ENCODE measurements around the gene ZNF302.
"Not testable (repeated sequence)": the region's sequence is repeated elsewhere in the genome, so short reads cannot be mapped to it uniquely, and the experiment has no call there.

Gene ZNF302

DNA sequence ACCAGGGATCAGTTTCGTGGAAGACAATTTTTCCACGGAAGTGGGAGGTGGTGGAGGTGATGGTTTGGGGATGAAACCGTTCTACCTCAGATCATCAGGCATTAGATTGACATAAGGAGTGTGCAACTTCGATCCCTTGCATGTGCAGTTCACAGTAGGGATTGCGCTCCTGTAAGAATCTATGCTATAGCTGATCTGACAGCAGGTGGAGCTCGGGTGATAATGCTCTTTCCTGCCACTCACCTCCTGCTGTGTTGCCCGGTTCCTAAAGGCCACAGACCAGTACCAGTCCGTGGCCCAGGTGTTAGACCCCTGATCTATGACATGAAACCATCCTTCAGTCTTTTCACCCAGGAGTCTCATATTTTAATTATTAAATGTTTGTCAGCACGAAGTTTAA lies 4.0 kb downstream of the ZNF302 start:
- TF ChIP-seq TOX (CRISPR knock-in tag; IDR thresholded peaks at IDR 0.05; ENCODE audit: borderline replicate concordance) (no peak), PPARA (CRISPR knock-in tag; IDR thresholded peaks at IDR 0.05; ENCODE audit: borderline replicate concordance) (no peak), ZC3H10 (CRISPR knock-in tag; IDR thresholded peaks at IDR 0.05) (no peak), GLIS3 (CRISPR knock-in tag; IDR thresholded peaks at IDR 0.05) (no peak), CSDC2 (CRISPR knock-in tag; IDR thresholded peaks at IDR 0.05) (no peak), ISL1 (CRISPR knock-in tag; IDR thresholded peaks at IDR 0.05) (no peak), ESRRG (CRISPR knock-in tag; IDR thresholded peaks at IDR 0.05) (no peak), ZNF565 (CRISPR knock-in tag; conservative IDR thresholded peaks at IDR 0.05; ENCODE audit: low read depth) (no peak), ZFP3 (CRISPR knock-in tag; IDR thresholded peaks at IDR 0.05) (no peak), ZFP30 (CRISPR knock-in tag; IDR thresholded peaks at IDR 0.05) (no peak)
- TF ChIP-seq, protein P1, sequence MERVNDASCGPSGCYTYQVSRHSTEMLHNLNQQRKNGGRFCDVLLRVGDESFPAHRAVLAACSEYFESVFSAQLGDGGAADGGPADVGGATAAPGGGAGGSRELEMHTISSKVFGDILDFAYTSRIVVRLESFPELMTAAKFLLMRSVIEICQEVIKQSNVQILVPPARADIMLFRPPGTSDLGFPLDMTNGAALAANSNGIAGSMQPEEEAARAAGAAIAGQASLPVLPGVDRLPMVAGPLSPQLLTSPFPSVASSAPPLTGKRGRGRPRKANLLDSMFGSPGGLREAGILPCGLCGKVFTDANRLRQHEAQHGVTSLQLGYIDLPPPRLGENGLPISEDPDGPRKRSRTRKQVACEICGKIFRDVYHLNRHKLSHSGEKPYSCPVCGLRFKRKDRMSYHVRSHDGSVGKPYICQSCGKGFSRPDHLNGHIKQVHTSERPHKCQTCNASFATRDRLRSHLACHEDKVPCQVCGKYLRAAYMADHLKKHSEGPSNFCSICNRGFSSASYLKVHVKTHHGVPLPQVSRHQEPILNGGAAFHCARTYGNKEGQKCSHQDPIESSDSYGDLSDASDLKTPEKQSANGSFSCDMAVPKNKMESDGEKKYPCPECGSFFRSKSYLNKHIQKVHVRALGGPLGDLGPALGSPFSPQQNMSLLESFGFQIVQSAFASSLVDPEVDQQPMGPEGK (CRISPR knock-in tag; IDR thresholded peaks at IDR 0.05; ENCODE audit: borderline replicate concordance), result no peak
- TF ChIP-seq, protein P2, sequence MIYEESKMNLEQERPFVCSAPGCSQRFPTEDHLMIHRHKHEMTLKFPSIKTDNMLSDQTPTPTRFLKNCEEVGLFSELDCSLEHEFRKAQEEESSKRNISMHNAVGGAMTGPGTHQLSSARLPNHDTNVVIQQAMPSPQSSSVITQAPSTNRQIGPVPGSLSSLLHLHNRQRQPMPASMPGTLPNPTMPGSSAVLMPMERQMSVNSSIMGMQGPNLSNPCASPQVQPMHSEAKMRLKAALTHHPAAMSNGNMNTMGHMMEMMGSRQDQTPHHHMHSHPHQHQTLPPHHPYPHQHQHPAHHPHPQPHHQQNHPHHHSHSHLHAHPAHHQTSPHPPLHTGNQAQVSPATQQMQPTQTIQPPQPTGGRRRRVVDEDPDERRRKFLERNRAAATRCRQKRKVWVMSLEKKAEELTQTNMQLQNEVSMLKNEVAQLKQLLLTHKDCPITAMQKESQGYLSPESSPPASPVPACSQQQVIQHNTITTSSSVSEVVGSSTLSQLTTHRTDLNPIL (CRISPR knock-in tag; IDR thresholded peaks at IDR 0.05; ENCODE audit: low read depth), result no peak
- TF ChIP-seq, protein P3, sequence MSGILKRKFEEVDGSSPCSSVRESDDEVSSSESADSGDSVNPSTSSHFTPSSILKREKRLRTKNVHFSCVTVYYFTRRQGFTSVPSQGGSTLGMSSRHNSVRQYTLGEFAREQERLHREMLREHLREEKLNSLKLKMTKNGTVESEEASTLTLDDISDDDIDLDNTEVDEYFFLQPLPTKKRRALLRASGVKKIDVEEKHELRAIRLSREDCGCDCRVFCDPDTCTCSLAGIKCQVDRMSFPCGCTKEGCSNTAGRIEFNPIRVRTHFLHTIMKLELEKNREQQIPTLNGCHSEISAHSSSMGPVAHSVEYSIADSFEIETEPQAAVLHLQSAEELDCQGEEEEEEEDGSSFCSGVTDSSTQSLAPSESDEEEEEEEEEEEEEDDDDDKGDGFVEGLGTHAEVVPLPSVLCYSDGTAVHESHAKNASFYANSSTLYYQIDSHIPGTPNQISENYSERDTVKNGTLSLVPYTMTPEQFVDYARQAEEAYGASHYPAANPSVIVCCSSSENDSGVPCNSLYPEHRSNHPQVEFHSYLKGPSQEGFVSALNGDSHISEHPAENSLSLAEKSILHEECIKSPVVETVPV (CRISPR knock-in tag; IDR thresholded peaks at IDR 0.05), result no peak
- TF ChIP-seq, protein P4, sequence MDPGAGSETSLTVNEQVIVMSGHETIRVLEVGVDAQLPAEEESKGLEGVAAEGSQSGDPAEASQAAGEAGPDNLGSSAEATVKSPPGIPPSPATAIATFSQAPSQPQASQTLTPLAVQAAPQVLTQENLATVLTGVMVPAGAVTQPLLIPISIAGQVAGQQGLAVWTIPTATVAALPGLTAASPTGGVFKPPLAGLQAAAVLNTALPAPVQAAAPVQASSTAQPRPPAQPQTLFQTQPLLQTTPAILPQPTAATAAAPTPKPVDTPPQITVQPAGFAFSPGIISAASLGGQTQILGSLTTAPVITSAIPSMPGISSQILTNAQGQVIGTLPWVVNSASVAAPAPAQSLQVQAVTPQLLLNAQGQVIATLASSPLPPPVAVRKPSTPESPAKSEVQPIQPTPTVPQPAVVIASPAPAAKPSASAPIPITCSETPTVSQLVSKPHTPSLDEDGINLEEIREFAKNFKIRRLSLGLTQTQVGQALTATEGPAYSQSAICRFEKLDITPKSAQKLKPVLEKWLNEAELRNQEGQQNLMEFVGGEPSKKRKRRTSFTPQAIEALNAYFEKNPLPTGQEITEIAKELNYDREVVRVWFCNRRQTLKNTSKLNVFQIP (CRISPR knock-in tag; IDR thresholded peaks at IDR 0.05; ENCODE audit: borderline replicate concordance, low read depth), result no peak
- no peak for ATAC-seq

DNA sequence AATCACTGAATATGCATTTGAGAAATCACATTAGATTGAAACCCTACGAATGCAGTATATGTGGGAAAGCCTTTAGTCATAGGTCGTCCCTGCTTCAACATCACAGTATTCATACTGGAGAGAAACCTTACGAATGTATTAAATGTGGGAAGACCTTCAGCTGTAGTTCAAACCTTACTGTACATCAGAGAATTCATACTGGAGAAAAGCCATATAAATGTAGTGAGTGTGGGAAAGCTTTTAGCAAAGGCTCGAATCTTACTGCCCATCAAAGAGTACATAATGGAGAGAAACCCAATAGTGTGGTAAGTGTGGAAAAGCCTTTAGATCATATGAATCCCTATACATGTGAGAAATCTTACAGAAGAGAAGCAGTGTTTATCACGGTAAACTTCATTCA lies 7.8 kb downstream of the ZNF302 start:
- ATAC-seq, result not testable (repeated sequence)

DNA sequence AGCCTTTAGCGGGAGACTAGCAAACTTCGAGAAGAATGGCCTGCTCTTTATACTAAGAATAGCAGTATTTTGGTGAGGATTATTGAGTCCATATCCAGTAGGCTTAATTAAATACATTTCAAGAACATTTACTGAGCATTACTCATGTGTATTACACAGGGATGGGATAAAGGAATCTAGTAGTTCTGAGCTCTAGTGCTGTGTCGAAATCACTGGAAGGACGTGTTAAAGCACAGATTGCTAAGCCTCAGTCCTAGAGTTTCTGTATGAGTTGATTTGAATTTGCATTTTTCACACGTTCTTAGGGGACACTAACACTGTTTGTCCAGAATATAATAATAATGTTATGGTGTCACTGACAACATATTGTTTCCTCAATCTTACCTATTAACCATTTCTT lies 9.0 kb downstream of the ZNF302 start:
- no peak for ATAC-seq
- TF ChIP-seq ARNTL (CRISPR knock-in tag; IDR thresholded peaks at IDR 0.05; ENCODE audit: borderline replicate concordance, low read depth), result no peak
- TF ChIP-seq ESRRG (CRISPR knock-in tag; IDR thresholded peaks at IDR 0.05), result no peak
- no peak for TF ChIP-seq ZFP3 (CRISPR knock-in tag; IDR thresholded peaks at IDR 0.05)
- TF ChIP-seq PPARA (CRISPR knock-in tag; IDR thresholded peaks at IDR 0.05; ENCODE audit: borderline replicate concordance), result no peak
- TF ChIP-seq, protein P2 (CRISPR knock-in tag; IDR thresholded peaks at IDR 0.05; ENCODE audit: low read depth), result no peak
- TF ChIP-seq SNAI2 (CRISPR knock-in tag; IDR thresholded peaks at IDR 0.05), result no peak
- TF ChIP-seq CSDC2 (CRISPR knock-in tag; IDR thresholded peaks at IDR 0.05), result no peak
- TF ChIP-seq, protein P3 (CRISPR knock-in tag; IDR thresholded peaks at IDR 0.05), result no peak
- TF ChIP-seq OSR1 (CRISPR knock-in tag; IDR thresholded peaks at IDR 0.05), result no peak
- TF ChIP-seq GLIS3 (CRISPR knock-in tag; IDR thresholded peaks at IDR 0.05), result no peak
- no peak for TF ChIP-seq TCF4 (CRISPR knock-in tag; IDR thresholded peaks at IDR 0.05; ENCODE audit: borderline replicate concordance)
- TF ChIP-seq, protein P5, sequence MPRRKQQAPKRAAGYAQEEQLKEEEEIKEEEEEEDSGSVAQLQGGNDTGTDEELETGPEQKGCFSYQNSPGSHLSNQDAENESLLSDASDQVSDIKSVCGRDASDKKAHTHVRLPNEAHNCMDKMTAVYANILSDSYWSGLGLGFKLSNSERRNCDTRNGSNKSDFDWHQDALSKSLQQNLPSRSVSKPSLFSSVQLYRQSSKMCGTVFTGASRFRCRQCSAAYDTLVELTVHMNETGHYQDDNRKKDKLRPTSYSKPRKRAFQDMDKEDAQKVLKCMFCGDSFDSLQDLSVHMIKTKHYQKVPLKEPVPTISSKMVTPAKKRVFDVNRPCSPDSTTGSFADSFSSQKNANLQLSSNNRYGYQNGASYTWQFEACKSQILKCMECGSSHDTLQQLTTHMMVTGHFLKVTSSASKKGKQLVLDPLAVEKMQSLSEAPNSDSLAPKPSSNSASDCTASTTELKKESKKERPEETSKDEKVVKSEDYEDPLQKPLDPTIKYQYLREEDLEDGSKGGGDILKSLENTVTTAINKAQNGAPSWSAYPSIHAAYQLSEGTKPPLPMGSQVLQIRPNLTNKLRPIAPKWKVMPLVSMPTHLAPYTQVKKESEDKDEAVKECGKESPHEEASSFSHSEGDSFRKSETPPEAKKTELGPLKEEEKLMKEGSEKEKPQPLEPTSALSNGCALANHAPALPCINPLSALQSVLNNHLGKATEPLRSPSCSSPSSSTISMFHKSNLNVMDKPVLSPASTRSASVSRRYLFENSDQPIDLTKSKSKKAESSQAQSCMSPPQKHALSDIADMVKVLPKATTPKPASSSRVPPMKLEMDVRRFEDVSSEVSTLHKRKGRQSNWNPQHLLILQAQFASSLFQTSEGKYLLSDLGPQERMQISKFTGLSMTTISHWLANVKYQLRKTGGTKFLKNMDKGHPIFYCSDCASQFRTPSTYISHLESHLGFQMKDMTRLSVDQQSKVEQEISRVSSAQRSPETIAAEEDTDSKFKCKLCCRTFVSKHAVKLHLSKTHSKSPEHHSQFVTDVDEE (CRISPR knock-in tag; IDR thresholded peaks at IDR 0.05), result no peak
- no peak for TF ChIP-seq ZNF70 (CRISPR knock-in tag; IDR thresholded peaks at IDR 0.05)
- TF ChIP-seq ZNF565 (CRISPR knock-in tag; conservative IDR thresholded peaks at IDR 0.05; ENCODE audit: low read depth), result no peak
- no peak for TF ChIP-seq ISL1 (CRISPR knock-in tag; IDR thresholded peaks at IDR 0.05)
